Measurements from ENCODE around the gene PRDM5. TPM values are rescaled to one million over a fixed set of nuclear protein-coding genes. Genes with fewer than 3 reads are reported as not detected.

The PRDM5 gene
- total RNA-seq, 1 donor from 2014 or later, result 0.23 TPM

- DNase-seq (ENCODE audit: low spot score) (no peak), ATAC-seq (no peak)
Measured at GRCh38 chr4:120824946-120825345, 97.6 kb downstream of the PRDM5 start.

DNA sequence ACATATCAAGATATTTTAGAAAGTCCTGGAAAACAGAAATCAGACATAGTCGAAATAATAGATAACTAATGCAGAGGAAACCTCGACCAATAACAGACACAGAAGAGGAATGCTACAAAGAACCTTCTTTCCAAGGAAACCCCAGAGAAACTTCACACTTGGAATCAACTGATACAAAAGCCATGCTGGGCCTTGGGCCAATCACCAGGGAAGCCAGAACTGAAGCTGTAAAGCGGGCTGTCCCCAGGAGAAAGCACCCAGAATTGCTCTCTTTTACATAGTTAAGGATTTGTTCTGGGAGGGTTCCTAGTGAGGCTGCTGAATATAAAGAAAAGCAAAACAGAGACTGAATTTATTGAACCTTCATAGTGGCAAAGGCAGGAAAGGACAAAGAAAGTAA is 100.5 kb downstream of the PRDM5 start:
- DNase-seq (ENCODE audit: low spot score) (no peak), ATAC-seq (no peak)

DNA sequence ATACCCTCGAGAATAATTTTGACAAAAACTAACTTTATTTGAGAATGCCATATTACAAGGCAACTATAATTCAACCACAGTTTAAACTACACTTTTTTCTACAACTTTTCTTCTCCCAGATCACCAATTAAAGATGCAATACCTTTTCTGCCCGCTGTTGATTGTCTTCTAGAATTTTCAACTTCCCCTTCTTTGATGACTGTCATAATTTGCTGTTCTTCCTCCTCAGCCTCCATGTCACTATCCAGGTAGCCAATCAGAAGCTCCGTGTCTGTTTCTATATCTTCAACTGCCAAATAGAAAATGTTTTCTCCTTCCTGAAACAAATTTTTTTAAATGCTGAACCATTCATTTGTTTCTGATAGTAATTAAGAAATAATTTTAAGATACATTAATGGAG is 101.5 kb downstream of the PRDM5 start:
- DNase-seq (ENCODE audit: low spot score) (no peak), ATAC-seq (no peak)

DNA sequence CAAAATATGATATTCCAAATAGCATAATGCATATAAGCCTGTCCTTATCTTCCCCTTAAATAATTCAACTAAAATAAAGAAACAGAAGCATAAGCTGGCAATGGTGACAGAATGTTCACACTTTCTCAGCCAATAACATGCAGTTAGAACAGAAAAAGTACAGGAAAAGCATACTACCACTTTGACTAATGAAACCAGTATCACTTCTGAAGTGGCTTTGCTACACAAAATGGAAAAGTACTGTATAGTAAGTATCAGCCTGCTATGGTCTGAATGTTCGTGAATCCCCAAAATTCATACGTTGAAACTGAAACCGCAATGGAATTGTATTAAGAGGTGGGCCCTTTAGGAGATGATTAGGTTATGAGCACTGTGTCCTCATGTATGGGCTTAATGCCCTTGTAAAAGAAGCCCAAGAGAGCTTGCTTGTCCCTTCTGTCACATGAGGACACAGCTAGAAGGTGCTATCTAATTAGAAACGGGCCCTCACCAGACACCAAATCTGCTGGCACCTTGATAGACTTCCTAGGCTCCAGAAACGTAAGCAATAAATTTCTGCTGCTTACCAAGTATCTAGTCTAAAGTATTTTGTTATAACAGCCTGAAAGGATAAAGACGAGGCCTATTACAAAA is 102.6 kb downstream of the PRDM5 start:
- ATAC-seq, result no peak
- no peak for DNase-seq (ENCODE audit: low spot score)

DNA sequence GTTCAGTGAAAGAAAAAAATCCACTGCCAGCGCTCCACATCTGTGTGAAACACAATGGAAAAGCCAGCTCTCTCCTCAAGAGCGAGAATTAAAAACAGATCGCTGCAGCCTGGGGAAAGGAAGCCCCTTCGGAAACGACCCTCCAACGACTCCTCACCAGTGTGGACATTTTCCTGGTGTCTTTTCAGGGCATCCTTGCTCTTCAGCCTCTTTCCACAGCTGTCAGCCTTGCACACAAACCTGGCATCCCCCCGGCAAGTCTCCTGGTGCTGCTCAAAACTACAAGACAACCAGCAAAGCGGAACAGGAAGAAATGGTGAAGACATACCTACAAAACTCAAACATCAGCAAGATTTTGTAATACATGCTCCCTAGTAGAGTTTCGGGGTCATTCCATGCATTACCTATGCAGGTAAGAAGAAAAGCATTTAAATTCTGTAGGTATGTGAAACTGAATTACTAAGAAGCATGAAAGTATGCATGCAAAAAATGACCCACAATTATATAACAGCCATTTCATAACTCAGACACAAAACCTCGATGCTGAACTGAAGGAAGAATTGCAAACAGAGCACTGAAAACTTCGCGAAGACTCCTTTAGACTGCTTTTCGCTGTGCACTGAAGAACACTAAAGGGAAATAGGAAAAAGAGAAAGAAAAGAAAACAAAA is 106.1 kb downstream of the PRDM5 start:
- DNase-seq (ENCODE audit: low spot score) (no peak), ATAC-seq (no peak)

DNA sequence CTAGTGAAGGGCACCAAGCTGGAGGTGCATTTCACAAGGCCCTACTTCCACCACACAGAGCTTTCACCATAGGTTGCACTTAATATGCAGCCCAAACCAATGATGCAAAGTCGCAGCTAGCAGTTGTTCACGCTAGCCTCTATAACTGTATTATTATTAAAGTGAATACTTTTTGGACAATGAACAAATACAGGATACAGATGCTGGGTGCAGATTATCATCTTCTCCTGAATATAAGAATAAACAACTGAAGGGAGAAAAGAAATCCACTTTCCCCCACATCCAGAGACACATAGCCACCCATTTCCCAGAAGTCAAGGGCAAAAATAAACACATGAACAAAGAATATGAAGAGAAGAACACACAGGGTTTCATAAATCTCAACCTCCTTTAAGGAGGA is 107.2 kb downstream of the PRDM5 start:
- DNase-seq (ENCODE audit: low spot score), result no peak
- no peak for ATAC-seq

DNA sequence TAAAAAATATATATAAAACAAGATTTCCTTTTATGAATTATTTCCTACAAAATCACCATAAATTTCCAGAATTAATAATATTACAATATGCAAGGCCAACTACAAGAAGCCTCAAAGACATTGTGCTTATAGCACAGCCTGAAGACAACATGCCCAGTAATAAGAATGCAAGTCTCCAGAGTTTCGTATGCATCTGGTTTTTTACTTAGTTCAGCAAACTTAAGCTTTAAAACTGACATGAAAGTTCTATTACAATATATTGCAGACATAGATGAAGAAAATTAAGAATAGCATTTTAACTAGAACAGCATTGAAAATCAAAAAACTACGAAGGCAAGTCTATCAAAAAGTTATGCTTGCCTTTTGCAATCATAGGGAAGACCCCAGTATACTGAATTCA is 107.6 kb downstream of the PRDM5 start:
- DNase-seq (ENCODE audit: low spot score) (no peak), ATAC-seq (no peak)

GRCh38 chr4:120812216-120812615 is 110.3 kb downstream of the PRDM5 start:
- DNase-seq (ENCODE audit: low spot score) (no peak), ATAC-seq (no peak)

DNA sequence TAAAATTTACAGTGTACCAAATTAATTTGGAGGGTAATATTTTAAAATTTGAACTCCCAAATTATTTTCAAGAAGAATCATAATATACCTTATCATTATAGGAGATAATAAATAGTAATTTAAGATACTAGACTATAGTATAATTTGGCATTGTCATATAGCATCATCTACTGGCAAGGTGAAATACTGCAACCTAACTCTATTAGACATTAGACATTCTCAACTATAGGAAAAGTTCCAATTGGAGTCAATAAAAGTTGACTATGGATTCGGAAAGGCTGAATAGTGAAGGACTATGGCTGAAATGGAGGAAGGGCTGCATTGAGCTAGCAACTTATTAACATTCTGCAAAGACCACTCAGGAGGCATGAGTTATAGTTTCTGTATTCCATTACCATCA is 113.0 kb downstream of the PRDM5 start:
- no peak for ATAC-seq
- DNase-seq (ENCODE audit: low spot score), result no peak

- no peak for ATAC-seq
- DNase-seq (ENCODE audit: low spot score), result no peak
Measured at GRCh38 chr4:120808475-120809141, 113.9 kb downstream of the PRDM5 start.

DNA sequence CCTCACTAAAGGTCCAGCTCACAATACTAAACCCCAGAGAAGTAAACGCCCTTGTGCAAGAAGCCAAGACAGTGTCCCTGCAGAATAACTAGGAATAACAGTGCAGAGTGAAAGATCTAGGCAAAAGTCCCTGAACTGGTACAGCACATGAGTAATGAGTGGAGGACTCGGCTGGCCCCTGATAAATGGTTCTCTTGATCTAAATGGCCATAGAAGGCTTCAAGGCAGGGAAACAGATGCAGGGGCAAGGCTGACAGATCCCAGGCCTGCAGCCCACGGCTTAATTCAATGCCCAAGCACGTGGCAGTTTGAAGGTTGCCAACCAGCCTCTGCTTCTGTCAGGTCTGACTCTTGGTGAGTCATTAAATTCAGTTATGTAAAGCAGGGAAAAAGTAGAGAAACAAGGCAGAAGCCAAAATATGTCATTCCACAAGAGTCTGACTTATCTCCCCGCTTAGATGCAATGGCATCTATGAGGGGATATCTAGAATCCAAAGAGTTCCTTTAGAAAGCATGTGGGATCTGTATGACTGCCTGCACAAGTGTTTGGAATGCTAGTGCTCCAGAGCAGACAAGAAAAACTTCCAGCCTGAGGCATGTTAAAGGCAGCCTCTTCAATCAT is 121.3 kb downstream of the PRDM5 start:
- DNase-seq (ENCODE audit: low spot score) (no peak), ATAC-seq (no peak)

DNA sequence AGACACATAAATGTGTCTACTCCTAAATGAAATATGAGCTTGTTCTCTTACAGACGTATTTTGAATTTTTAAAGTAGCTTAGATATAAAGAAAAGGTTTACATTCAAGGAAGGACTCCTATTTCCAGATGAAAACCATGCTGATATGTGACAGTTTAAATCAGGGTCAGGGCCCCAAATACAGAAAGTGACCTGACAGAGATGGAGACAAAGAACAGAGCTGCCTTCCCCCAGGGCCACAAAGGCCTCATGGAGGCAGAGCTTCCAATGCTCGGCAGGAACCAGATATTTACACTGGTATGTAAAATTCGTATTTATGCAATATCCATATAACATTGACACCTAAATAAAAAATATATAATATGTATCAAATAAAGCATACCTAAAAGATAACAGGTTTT is 124.0 kb downstream of the PRDM5 start:
- DNase-seq (ENCODE audit: low spot score) (no peak), ATAC-seq (no peak)

DNA sequence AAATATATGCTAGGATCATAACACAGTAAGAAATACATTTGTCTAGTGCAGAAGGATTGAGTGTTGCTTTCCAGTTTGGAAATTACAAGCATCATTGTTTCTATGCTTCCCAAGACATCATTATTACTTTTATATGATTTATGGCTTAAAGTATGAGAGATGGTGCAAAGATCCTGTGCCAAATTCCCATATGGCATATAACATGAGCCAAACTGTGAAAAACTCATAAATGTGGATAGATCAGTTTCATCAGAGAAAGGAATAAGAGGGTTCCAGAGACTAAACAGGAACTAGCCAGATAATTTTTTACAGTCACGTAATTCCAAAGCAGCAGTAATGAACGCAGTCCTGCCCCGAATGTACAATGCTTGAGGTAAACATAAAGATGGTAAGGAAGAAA is 126.3 kb downstream of the PRDM5 start:
- no peak for DNase-seq (ENCODE audit: low spot score)
- ATAC-seq, result no peak

GRCh38 chr4:120785202-120785601 is 137.3 kb downstream of the PRDM5 start:
- no peak for DNase-seq (ENCODE audit: low spot score)
- no peak for ATAC-seq

GRCh38 chr4:120777459-120777858 is 145.1 kb downstream of the PRDM5 start:
- ATAC-seq, result no peak
- DNase-seq (ENCODE audit: low spot score), result no peak

GRCh38 chr4:120775431-120775830 is 147.1 kb downstream of the PRDM5 start:
- ATAC-seq, result no peak

GRCh38 chr4:120773641-120774040 is 148.9 kb downstream of the PRDM5 start:
- no peak for DNase-seq (ENCODE audit: low spot score)
- no peak for ATAC-seq

More at GRCh38 chr4:120775431-120775830, 147.1 kb downstream of the PRDM5 start:
- no peak for DNase-seq (ENCODE audit: low spot score)

DNA sequence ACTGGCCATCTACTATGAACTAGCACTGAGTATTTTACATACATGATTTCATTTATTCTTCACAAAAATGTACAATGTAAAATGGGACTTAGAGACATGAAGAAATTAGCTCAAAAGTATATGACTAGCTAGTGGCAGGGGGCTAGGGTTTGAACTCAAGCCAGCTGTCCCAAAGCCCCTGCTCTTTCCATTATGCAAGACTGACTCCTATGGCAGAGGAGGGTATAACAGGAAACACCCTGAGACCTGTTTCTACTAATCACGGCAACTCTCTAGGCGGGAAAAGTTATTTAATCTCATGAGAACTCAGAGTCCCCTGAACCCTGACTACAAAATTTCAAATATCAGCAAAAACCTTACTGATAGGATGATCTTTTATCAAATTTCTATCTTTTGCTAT is 150.6 kb downstream of the PRDM5 start:
- no peak for ATAC-seq

GRCh38 chr4:120770897-120771296 is 151.6 kb downstream of the PRDM5 start:
- DNase-seq (ENCODE audit: low spot score) (no peak), ATAC-seq (no peak)

More for the DNA sequence above, 150.6 kb downstream of the PRDM5 start:
- DNase-seq (ENCODE audit: low spot score), result no peak

GRCh38 chr4:120769227-120769626 is 153.3 kb downstream of the PRDM5 start:
- ATAC-seq (no peak), DNase-seq (ENCODE audit: low spot score) (no peak)

DNA sequence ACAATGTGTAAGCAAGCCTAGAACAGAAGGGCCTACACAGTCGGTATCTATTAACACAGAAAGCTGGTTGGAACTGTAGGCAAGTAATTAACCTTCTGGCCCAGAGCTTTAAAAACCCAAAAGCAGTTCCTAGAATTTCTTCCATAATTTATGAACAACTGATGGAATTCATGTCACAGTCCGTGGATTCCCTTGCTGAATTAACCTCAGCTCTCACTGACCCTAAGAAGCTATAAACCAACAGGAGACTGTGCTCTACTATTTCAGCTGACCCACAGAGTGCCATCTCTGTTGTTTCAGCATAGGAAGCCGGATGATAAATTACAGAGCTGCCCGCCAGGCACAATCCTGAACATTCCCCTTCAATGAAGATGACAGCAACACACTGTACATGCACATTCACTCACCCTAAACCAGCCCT is 157.3 kb downstream of the PRDM5 start:
- DNase-seq (ENCODE audit: low spot score), result no peak
- no peak for ATAC-seq

DNA sequence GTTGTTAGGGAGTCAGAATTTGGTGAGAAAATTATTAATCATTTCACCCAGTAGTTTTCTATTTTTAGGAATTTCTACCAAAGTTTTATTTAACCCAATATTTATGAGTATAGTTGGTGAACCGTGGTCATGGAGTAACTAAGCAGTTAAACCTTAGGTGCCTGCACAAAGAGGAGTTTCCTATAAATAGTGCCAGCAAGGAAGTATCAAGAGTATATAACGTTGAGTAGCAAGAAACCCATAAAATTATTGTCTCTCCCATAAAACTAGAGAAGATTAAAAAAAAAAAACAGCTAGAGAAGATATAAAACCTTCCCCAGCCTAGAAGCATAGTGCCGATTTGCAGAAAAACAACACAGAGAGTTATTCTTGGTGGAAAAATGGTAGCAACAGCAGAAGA is 158.9 kb downstream of the PRDM5 start:
- no peak for ATAC-seq
- no peak for DNase-seq (ENCODE audit: low spot score)
